ENCODE data around the gene KLF9. TPM values are rescaled to one million over a fixed set of nuclear protein-coding genes. Genes with fewer than 3 reads are reported as not detected.

Gene KLF9
- total RNA-seq, 1 experiment from 2014 or later: 0.34 TPM

- no peaks in the 10 kb centered on the region for H3K9me3 ChIP-seq (ENCODE audit: low read depth, low read length, poor library complexity, severe bottlenecking)
- H3K27ac ChIP-seq (ENCODE audit: low read depth, low read length, poor library complexity, severe bottlenecking): no peak overlapping the region
- intact Hi-C loops (cut with micrococcal nuclease; ENCODE audit: unreplicated experiment): no loop called here
- H3K27me3 ChIP-seq (replicated peaks; ENCODE audit: insufficient read depth, low read depth, low read length, poor library complexity): no peaks in the 10 kb centered on the region
- ChIA-PET CTCF (no interaction called here), POLR2A (ENCODE audit: low non-redundant PET) (no interaction called here)
- TF ChIP-seq CTCF (conservative IDR thresholded peaks at IDR 0.05; ENCODE audit: low read depth, low read length) (no peak), EZH2 (IDR thresholded peaks at IDR 0.05; ENCODE audit: borderline replicate concordance, low read depth, low read length, poor library complexity, severe bottlenecking) (no peak)
- no peak overlapping the region for H3K4me3 ChIP-seq (ENCODE audit: low read depth, low read length, poor library complexity, severe bottlenecking)
- no peak for DNase-seq (ENCODE audit: low spot score)
- H3K36me3 ChIP-seq (ENCODE audit: insufficient read depth, low read length, poor library complexity, severe bottlenecking): no peaks in the 10 kb centered on the region
- no peaks in the 10 kb centered on the region for H3K4me1 ChIP-seq (ENCODE audit: insufficient read depth, low read length, poor library complexity, severe bottlenecking)
- no TSS peak for BruUV-seq (replicated peaks)
These were observed 16.3 kb downstream of the KLF9 start for GRCh38 chr9:70398145-70398556.

- POLR2A ChIA-PET (ENCODE audit: low non-redundant PET): no interaction called here
- intact Hi-C loops (cut with micrococcal nuclease; ENCODE audit: unreplicated experiment): no loop called here
- BruUV-seq (replicated peaks): no TSS peak
- no peak overlapping the region for H3K4me3 ChIP-seq (ENCODE audit: low read depth, low read length, poor library complexity, severe bottlenecking)
- TF ChIP-seq CTCF (conservative IDR thresholded peaks at IDR 0.05; ENCODE audit: low read depth, low read length) (no peak), EZH2 (IDR thresholded peaks at IDR 0.05; ENCODE audit: borderline replicate concordance, low read depth, low read length, poor library complexity, severe bottlenecking) (no peak)
- no peaks in the 10 kb centered on the region for H3K27me3 ChIP-seq (replicated peaks; ENCODE audit: insufficient read depth, low read depth, low read length, poor library complexity)
- H3K9me3 ChIP-seq (ENCODE audit: low read depth, low read length, poor library complexity, severe bottlenecking): no peaks in the 10 kb centered on the region
- no peaks in the 10 kb centered on the region for H3K36me3 ChIP-seq (ENCODE audit: insufficient read depth, low read length, poor library complexity, severe bottlenecking)
- H3K4me1 ChIP-seq (ENCODE audit: insufficient read depth, low read length, poor library complexity, severe bottlenecking): no peaks in the 10 kb centered on the region
- CTCF ChIA-PET: no interaction called here
- no peak for DNase-seq (ENCODE audit: low spot score)
- H3K27ac ChIP-seq (ENCODE audit: low read depth, low read length, poor library complexity, severe bottlenecking): no peak overlapping the region
These were observed 18.8 kb downstream of the KLF9 start for GRCh38 chr9:70395652-70396051.

- Histone ChIP-seq H3K27ac (ENCODE audit: low read depth, low read length, poor library complexity, severe bottlenecking) (no peak overlapping the region), H3K36me3 (ENCODE audit: insufficient read depth, low read length, poor library complexity, severe bottlenecking) (no peaks in the 10 kb centered on the region), H3K27me3 (replicated peaks; ENCODE audit: insufficient read depth, low read depth, low read length, poor library complexity) (no peaks in the 10 kb centered on the region), H3K9me3 (ENCODE audit: low read depth, low read length, poor library complexity, severe bottlenecking) (no peaks in the 10 kb centered on the region), H3K4me1 (ENCODE audit: insufficient read depth, low read length, poor library complexity, severe bottlenecking) (no peaks in the 10 kb centered on the region), H3K4me3 (ENCODE audit: low read depth, low read length, poor library complexity, severe bottlenecking) (no peak overlapping the region)
- no peak for TF ChIP-seq CTCF (conservative IDR thresholded peaks at IDR 0.05; ENCODE audit: low read depth, low read length)
- TF ChIP-seq EZH2 (IDR thresholded peaks at IDR 0.05; ENCODE audit: borderline replicate concordance, low read depth, low read length, poor library complexity, severe bottlenecking): no peak
- CTCF ChIA-PET: no interaction called here
- intact Hi-C loops (cut with micrococcal nuclease; ENCODE audit: unreplicated experiment): no loop called here
- no TSS peak for BruUV-seq (replicated peaks)
- no peak for DNase-seq (ENCODE audit: low spot score)
- POLR2A ChIA-PET (ENCODE audit: low non-redundant PET): interaction anchor here (0.6 kb wide), 1 partner anchor 447 kb away, joined by 12 read pairs; no protein-coding TSS in a partner anchor
These were observed 21.6 kb downstream of the KLF9 start for GRCh38 chr9:70392850-70393249.
